IPS-NIHi11 (cell line): Measurements from ENCODE around the gene BEST2.

ENCODE experiments used
- DNase-seq: peaks from one replicate; pipeline ENCODE4 v3.0.0; 2012; ENCODE audit warnings: mixed read lengths, low spot score

The BEST2 gene

GRCh38 chr19:12800923-12801465 lies 49.4 kb downstream of the BEST2 start:
- DNase-seq, result no peak

- peak; percentile 87 for DNase-seq
Observed at GRCh38 chr19:12801466-12802266, 50.1 kb downstream of the BEST2 start, which contains the start of the genes PRDX2 and THSD8. TSS of gene PRDX2 (minus strand) at chr19:12801800. CDS start at chr19:12801261, 539 bp downstream. TSS of gene THSD8 (plus strand) at chr19:12802069. CDS start at chr19:12802072, 3 bp downstream.

- DNase-seq, result no peak
Observed at GRCh38 chr19:12802267-12803106, 50.9 kb downstream of the BEST2 start.

- DNase-seq, result no peak
Observed at GRCh38 chr19:12804051-12804450, 52.5 kb downstream of the BEST2 start.

GRCh38 chr19:12806242-12807081 lies 54.9 kb downstream of the BEST2 start, which contains the start of gene RNASEH2A:
TSS of gene RNASEH2A (plus strand) at chr19:12806584. CDS start at chr19:12806674, 90 bp downstream.
- DNase-seq, result peak; percentile 97
